Activated CD8-positive, alpha-beta memory T cell treated with anti-CD3 and anti-CD28 coated beads, Interleukin-2, amount 50 U/mL, for 24 hours (primary cell): ENCODE results near the gene CMC4.

Experiments used
- DNase-seq: peaks from one replicate; pipeline ENCODE4 v3.0.0-alpha.2; 2020; ENCODE audit errors: extremely low read depth

The CMC4 gene

GRCh38 chrX:155070975-155071693 lies at the start of gene CMC4, which contains the start of the genes BRCC3 and MTCP1:
TSS of gene CMC4 (minus strand) at chrX:155071136. CDS start at chrX:155064023, 7,113 bp downstream.
TSS of gene BRCC3 (plus strand) at chrX:155071508. CDS start at chrX:155071528, 20 bp downstream.
TSS of gene MTCP1 (minus strand) at chrX:155071136. CDS start at chrX:155066010, 5,126 bp downstream.
- DNase-seq = peak; percentile 27

GRCh38 chrX:155115174-155115819 lies 44.4 kb upstream of the CMC4 start:
- DNase-seq = no peak

GRCh38 chrX:155113097-155113496 lies 42.2 kb upstream of the CMC4 start:
- no peak for DNase-seq

GRCh38 chrX:155112171-155112570 lies 41.2 kb upstream of the CMC4 start:
- no peak for DNase-seq

GRCh38 chrX:155108427-155108826 lies 37.5 kb upstream of the CMC4 start:
- DNase-seq = no peak

GRCh38 chrX:155105919-155106318 lies 35.0 kb upstream of the CMC4 start:
- no peak for DNase-seq

- DNase-seq = no peak
Measured at GRCh38 chrX:155094468-155095061, 23.6 kb upstream of the CMC4 start.

- no peak for DNase-seq
Measured at GRCh38 chrX:155086961-155087735, 16.2 kb upstream of the CMC4 start.

- DNase-seq = no peak
Measured at GRCh38 chrX:155086202-155086840, 15.4 kb upstream of the CMC4 start.

GRCh38 chrX:155071694-155072280 lies 851 bp upstream of the CMC4 start:
- no peak for DNase-seq

GRCh38 chrX:155070663-155070974 lies 317 bp downstream of the CMC4 start:
- DNase-seq = no peak

GRCh38 chrX:155070038-155070437 lies 898 bp downstream of the CMC4 start:
- DNase-seq = no peak

- DNase-seq = no peak
Measured at GRCh38 chrX:155069414-155069813, 1.5 kb downstream of the CMC4 start.

- DNase-seq = no peak
Measured at GRCh38 chrX:155068165-155068564, 2.8 kb downstream of the CMC4 start.

- DNase-seq = no peak
Measured at GRCh38 chrX:155065035-155065734, 5.8 kb downstream of the CMC4 start.

GRCh38 chrX:155061760-155062159 lies 9.2 kb downstream of the CMC4 start:
- DNase-seq = no peak

- DNase-seq = no peak
Measured at GRCh38 chrX:155056877-155057792, 13.8 kb downstream of the CMC4 start.

- DNase-seq = no peak
Measured at GRCh38 chrX:155056471-155056870, 14.5 kb downstream of the CMC4 start.

GRCh38 chrX:155055494-155055893 lies 15.4 kb downstream of the CMC4 start:
- DNase-seq = no peak

- no peak for DNase-seq
Measured at GRCh38 chrX:155054255-155054654, 16.7 kb downstream of the CMC4 start.
